GM18907 (cell line): ENCODE results near the gene MYRIP.
"Not testable (repeated sequence)": the region's sequence is repeated elsewhere in the genome, so short reads cannot be mapped to it uniquely, and the experiment has no call there.

Experiments
- ATAC-seq: cut with Tn5 transposase; IDR thresholded peaks from one replicate; pipeline ENCODE4 v1.9.1; 2021; ENCODE audit warnings: mild to moderate bottlenecking, moderate library complexity; ENCODE audit not compliant: unreplicated experiment

Gene MYRIP

DNA sequence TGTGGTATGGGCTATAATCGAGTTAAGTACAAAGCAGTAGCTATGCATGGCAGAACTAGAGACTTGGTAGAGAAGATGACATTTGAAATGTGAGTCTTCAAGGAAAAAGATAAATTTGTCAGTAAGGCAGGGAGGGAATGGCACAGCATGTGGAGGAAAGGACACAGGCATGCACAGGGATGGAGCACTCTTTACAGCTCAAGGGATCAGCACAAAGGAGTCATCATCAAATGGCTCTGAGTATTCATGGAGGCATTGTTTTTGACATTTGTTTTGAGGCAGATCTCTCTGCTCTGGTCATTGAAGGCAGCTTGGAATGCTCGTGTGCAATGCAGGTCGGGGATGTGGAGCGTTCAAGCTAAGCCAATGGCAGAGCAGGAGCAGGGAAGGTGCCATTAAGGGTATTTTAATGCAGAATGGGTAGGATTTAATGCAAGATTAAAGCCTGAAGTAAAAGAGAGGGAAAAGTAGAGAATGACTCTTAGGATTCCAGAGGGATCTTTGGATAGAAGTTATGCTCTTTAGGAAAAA, 213.0 kb downstream of the MYRIP start:
- no peak for ATAC-seq

DNA sequence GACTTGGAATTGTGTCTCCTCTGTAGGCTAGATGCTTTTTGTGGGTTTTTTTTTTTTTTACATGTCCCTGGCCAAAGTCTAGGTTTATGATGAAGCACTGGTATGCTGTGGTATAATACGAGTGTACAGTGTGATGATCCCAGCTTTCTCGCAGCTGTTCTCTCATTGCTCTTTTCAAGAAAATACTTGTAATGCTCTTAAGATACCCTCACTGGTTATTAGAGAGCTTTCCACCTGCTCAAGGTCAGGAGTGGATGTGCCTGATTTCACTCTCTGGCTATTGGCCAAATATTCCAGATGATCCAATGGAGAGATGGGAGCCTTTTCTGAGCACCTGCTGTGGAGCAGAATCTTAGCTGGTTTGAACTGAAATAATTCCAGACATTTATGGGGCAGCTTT, 215.1 kb downstream of the MYRIP start:
- no peak for ATAC-seq

DNA sequence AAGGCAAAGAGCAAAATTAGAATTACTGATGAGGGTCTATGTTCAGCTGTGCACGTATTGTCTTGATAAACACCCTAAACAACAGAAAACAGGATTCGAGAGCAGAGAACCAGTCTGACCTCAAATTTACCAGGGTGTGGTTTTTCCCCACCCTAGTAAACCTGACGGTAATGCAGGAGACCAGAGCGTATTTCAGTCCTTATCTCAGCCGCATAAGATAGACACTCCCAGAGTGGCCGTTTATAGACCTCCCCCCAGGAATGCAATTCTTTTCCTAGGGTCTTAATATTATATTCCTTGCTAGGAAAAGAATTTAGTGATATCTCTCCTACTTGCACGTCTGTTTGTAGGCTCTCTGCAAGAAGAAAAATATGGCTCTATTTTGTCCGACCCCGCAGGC, 216.5 kb downstream of the MYRIP start:
- not testable (repeated sequence) for ATAC-seq

DNA sequence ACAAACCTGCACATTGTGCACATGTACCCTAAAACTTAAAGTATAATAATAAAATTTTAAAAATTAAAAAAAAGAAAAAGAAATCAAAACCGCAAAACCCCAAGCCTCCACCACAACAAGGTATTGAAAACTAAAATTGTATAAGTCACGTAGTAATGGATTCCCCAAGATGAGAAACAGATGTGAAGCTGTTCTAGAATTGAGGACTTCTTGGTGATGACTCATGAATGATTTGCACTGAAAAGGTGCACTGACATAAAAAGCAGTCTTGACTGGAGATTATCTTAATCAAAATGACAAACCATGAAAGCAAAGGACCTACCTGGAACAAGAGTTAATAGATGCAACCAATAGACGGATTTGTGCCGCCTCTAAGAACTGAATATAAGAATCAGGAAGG, 225.8 kb downstream of the MYRIP start:
- no peak for ATAC-seq

DNA sequence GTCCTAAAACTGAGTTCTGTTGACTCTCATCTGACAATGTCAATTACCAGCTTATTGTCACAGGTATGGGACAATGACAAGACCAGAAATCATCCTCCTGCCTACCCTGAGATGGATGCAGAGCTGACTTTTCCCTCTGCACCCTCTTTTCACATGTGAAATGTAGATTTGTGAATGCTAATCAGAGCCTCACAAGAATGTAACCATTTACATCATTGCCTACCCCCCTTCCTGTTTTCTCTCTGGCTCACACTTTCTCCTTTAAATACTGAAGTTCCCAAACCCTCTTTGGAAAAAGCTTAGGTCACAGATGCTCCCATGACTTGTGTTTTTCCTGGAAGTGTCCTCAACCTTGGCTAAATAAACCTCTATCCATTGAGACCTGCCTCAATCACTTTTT, 228.2 kb downstream of the MYRIP start:
- no peak for ATAC-seq

DNA sequence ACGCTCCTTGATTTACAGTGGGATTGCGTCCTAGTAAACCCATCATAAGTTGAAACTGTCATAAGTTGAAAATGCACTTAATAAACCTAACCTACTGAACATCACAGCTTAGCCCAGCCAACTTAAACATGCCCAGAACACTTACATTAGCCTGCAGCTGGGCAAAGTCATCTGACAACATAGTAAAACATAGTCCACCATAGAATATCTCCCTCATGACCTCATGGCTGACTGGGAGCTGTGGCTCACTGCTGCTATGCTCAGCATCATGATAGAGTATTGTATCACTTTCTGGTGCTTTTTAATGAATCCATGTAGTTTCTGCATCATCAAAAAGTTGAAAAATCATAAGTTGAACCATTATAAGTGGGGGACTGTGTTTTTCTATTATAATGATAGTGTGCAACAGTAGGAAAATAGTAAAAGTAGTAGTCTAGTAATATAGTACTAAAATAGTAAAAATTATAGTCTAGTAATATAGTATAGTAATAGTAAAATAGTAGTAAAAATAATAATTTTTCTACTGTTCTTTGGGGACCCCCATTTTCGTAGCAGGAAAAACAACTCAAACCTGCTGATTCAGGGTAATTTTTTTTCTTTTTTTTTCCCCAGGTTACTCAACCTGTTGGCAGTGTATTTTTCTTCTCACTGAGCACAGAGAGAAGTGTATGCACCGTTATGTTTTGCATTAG, 233.5 kb downstream of the MYRIP start:
- no peak for ATAC-seq

DNA sequence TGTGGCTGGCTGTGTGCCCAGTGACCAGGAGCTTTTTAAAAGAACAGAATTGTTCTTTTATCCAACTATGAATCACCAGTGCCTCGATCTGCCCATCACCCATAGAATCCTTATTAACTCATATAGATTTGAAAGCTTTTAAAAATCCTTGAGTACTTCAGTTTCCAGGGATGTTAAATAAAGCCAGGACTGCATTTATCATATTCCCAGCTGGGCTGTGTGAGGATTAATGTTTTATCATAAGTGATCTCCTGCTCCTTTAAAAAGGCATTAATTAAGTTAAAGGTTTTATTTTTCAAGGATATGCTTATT, 234.0 kb downstream of the MYRIP start:
- ATAC-seq, result no peak

DNA sequence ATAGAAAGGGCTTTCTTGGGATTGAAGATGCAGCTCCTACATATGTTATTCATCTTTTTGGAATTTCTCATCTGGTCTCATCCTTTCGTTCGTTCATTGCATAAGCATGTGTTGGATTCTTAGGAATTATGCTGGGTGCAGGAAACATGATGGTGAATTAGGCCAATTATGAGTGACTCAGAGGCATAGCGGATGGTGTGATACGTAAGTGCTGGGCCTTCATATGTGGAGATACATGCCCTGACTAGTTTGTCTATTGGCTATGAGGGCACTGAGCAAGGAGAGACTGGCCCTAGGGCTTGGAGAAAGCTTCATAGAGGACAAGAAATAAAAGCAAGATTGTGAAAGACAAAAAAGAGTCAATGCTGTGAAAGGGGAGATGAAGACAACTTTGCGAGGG, 235.1 kb downstream of the MYRIP start:
- no peak for ATAC-seq

DNA sequence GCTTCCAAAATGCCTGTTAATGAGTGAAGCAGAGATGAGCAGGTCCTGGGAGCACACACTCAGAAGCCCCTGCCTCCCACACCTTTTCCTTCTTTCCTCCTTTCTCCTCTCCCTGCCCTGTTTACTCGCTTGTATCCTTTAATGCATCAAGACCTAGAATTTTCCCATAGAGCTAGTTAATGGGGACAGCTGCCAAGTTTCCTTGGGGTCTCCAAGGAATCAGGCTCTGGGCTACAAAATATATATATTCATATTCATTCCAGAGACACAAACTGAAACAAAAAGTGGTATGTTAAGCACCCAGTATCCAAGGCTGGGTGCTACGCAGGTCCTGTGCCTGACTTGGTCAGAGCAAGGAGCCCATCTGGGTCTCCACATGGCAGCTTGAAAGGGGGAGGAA, 235.6 kb downstream of the MYRIP start:
- ATAC-seq, result no peak

DNA sequence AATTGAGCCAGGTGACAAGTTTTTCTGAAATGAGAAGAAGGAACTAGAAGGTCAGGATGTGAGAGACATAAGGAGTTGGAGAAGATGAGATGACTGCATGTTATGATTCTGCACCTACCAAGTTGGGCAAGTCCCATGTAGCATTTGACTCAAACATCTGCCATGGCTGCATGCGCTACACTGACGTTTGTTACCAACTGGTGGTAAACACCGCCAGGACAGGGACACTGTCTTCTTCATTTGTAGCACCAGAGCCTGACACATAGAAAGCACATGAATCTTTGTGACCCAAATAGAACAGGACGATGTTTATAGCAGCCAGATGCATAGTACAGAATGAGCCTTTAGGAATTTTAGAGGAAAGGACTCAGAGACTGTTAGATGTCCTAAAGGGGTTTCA, 236.7 kb downstream of the MYRIP start:
- no peak for ATAC-seq

DNA sequence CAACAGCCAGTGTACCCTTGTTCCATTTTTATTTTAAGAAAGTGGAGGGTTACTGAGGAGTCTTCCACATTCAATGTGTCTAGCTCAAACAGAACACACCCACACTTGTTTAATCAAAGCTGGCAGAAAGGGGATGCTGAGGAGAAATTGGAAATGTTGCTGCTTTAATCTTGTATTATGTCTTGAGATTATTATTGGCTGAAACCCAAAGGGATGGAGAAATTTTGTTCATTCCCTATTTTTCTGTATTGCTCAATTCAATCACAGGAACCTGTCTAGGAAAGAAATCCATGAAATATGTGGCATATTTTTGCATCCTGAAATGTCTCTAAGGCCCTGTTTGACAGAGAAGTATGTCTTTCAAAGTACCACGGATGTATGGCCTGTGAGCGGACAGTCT, 238.0 kb downstream of the MYRIP start:
- ATAC-seq, result no peak

DNA sequence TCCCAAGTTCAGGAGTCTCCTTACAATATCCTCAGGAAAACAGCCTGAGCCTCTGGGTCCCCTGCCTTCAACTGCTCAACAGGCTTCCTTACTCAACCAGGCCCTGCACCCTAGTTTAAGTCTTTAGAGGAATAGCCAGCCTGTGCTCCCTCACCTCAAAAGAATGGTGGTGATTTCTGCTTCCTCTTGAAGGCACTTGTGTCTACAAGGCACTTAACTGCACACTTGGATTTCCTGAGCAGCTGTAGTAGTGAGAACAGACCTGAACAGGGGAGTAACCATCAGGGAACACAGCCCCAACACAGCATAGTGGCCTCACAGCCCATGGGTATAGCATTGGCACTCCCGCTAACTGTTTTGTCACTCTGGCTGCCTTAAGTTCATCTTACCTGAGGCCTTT, 244.3 kb downstream of the MYRIP start:
- no peak for ATAC-seq

DNA sequence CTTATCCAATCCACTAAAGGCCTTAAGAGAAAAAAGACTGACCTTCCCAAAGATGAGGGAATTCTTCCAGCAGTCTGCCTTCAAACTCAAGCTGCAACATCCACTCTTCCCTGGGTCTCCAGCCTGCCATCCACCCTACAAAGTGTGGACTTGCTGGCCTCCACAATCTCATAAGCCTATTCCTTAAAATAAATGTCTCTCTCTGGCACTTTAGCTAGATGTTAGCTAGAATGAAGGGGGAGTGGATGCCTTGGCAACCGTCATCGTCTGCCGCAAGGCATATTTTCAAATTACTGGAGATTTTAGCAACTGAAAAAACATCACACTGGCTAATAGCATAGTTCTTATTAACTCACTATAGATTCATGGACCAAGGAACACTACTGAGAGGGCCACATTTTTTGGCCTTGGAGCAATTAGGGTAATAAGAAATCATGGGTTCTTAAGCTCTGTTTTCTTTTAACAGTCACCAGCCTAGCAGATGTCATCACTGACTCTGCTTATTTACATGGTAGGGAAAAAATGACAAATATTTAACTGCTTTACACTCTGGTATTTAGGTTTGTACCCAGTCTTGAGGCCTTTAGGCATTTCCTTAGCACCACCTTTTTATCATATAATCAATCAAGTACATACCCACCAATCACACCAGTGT, 245.3 kb downstream of the MYRIP start:
- ATAC-seq, result no peak

DNA sequence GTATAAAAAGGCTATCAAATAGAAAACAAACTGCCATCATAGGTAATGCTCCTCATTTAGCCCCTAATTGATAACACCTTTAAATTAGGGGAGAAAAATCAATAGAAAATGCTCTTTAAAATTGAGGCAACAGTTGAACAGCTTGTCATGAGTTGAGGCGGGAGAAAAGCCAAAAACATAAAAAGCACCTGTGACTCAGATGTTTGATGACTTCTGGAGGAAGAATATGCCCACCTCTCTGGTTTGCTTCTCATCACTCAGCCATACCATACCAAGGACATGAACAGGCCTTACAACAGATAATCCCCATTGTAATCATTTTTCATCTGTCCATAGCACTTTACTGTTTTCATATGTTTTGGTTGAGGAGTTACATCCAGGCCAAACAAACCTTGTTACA, 246.0 kb downstream of the MYRIP start:
- ATAC-seq, result no peak

DNA sequence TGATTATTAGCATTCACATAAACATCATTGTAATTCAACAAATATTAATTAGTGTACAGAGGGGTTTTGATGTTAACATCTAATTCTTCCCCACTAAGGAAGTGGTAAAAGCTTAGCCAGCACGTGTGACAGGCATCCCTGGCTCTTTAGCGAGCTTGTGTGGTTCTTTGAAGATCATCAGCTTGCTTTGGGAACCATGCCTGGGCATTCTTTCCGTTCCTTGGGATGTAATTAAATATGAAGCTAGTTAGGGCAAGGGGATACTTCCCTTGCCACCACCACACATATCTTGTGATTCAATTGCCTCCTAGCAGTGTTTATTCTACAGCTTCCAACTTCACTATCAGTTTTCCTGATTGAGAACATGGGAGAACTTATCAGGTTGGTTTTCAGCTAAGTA, 246.5 kb downstream of the MYRIP start:
- no peak for ATAC-seq

DNA sequence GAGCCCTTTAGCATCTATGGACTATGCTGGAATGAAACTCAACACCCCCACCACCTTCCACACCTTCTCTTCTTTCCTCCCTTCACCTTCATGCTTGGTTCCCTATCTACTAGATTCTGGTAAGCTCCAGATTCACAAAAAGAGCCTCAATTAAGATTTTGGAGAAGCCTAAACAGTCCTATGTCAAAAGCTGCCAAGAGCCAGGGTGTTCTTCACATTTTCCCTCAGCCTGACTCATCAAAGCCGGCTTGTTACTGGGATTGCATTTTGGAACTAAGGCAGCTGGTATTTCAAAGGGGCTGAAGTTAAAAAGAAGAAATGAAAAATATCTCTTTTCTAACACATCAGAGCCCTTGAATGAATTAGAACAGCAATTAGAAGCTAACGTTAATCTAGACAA, 247.7 kb downstream of the MYRIP start:
- ATAC-seq, result no peak

DNA sequence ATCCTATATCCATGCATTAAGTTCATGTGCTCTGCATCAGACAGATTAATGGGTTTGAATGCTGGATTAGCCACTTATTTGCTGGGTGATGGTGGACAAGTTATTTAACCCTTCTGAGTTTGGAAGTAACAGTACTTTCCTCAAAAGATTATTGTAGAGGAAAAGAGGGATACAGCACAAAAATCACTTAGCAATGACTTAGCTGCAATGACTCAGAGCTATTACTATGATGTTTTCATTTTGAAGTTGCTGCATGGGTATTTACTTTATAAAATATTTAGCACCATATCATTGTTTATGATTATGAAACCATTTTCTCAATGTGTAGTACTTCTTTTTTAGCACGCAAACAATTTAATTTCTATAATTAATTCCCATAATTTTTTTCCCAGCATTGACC, 248.4 kb downstream of the MYRIP start:
- ATAC-seq, result no peak

DNA sequence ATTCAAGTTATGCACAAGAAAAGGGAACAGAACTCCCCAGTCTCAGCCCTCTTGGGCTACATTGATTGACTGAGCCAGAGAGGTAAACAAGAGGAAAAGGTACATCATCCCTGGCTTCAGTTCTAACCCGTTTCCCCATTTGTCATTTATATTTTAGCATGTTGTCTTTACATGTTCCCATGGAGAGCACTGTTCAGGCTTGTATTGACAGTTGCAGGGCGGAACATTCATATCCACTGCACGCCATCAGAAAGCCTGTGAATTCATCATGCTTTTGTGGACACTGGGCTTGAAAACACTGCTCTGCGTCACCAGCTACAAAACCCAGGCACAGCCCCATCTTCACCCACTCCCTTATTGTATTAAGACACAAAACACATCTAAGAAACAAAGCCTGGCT, 259.2 kb downstream of the MYRIP start:
- ATAC-seq, result no peak

DNA sequence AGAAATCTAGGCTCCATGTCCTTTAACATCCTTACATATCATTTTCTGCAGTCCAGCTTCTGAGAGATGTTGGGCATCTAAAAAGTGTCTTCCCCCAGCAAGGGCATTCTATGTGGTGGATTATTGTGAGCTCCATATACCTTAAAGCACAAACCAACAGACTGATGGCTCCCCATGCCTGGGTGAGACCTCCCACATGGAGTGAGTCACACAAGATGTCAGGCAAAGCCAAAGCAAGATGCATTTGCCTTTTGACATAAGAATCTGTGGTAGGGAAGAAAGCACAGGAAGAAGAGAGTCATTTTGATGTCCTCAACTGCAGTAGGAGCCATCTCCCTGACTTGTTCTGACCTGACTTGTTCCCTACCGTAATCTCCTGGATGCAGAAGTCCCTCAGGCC, 261.4 kb downstream of the MYRIP start:
- ATAC-seq, result no peak

DNA sequence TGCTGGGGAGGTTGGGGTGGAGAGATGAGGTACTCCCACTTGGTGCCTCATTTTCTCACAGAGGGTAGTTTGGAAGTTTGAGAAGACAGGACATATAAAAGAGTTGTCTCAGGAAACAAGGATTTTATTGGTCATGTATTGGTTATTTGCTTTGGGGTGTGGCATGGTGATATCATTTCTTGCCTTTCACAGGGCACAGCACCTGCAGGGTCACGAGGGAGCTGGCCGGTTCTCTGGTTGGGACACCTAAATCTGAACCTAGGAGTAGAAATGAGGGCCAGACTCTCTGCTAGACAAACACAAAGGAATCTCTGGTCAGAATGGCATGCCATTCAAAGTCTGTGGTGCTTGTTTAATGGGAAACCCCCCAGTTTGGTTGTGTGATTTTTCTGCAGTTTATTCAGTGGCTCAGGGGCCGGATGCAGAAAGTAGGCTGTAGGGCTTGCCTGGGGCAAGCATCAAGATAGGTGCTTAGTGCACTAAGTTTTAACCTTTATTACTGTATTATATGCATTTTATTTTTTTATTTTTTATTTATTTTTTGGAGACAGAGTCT, 262.4 kb downstream of the MYRIP start:
- ATAC-seq, result no peak

DNA sequence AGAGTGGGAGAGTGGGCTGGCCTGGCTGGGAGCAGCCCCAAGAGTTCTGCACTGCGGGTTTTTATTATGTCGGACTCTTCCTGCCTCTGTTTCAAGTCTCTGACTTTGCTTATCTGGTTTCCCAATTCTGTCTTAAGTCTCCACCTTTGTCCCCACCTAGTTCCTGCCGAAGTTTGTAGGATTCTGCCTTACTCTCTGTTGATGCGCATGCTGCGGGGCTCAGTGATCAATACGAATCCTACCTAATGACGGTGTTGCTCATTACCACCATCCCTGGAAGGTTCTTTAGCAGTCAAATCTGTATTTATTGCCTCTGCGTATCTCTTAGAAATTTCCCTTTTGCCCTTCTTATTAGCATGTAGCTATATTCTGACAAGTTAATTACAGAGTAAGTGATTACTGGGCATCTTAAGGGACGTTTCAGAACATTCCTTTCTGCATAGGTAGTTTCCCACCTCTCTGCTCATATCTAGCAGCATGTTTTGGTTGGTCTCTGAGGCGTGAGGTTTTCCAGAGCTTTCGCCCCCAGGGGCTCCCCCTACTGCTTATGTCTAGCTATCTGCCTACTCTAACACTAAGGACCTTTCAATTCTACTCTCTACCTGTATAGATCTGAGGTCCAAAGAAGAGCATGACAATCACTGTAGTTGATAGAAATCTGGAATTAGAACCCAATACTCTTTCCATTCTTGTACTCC, 264.1 kb downstream of the MYRIP start:
- ATAC-seq, result no peak

DNA sequence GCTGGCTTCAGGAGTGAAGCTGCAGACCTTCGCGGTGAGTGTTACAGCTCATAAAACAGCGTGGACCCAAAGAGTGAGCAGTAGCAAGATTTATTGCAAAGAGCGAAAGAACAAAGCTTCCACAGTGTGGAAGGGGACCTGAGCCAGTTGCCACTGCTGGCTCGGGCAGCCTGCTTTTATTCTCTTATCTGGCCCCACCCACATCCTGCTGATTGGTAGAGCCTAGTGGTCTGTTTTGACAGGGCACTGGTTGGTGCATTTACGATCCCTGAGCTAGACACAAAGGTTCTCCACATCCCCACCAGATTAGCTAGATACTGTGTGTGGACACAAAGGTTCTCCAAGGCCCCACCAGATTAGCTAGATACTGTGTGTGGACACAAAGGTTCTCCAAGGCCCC, 267.7 kb downstream of the MYRIP start:
- ATAC-seq, result not testable (repeated sequence)
